HUDEP-2 (cell line): ENCODE data around the gene FADS3.

Source experiments
- DNase-seq, 76 experiments: peaks; one replicate each; lab custom pipeline; 2025; ENCODE audit not compliant: unreplicated experiment in 76 of 76; lab: John Stamatoyannopoulos, UW

The FADS3 gene

GRCh38 chr11:61914471-61915171 is 23.3 kb upstream of the FADS3 start:
- no peak for DNase-seq

- DNase-seq: no peak
Measured at GRCh38 chr11:61913699-61914395, 22.5 kb upstream of the FADS3 start.

- no peak for DNase-seq
Measured at GRCh38 chr11:61912991-61913698, 21.8 kb upstream of the FADS3 start.

- DNase-seq: no peak
Measured at GRCh38 chr11:61912530-61912898, 21.2 kb upstream of the FADS3 start.

- no peak for DNase-seq
Measured at GRCh38 chr11:61911701-61912529, 20.6 kb upstream of the FADS3 start.

GRCh38 chr11:61911128-61911700 is 19.9 kb upstream of the FADS3 start:
- DNase-seq: no peak

GRCh38 chr11:61910187-61911127 is 19.1 kb upstream of the FADS3 start:
- no peak for DNase-seq

- DNase-seq: no peak
Measured at GRCh38 chr11:61908730-61909316, 17.5 kb upstream of the FADS3 start.

- no peak for DNase-seq
Measured at GRCh38 chr11:61907871-61908729, 16.8 kb upstream of the FADS3 start.

- DNase-seq: no peak
Measured at GRCh38 chr11:61907282-61907681, 15.9 kb upstream of the FADS3 start.

- no peak for DNase-seq
Measured at GRCh38 chr11:61906522-61906909, 15.2 kb upstream of the FADS3 start.

- no peak for DNase-seq
Measured at GRCh38 chr11:61905801-61906521, 14.6 kb upstream of the FADS3 start.

GRCh38 chr11:61905067-61905696 is 13.8 kb upstream of the FADS3 start:
- no peak for DNase-seq

GRCh38 chr11:61904539-61905048 is 13.2 kb upstream of the FADS3 start:
- no peak for DNase-seq

- DNase-seq: no peak
Measured at GRCh38 chr11:61903845-61904244, 12.5 kb upstream of the FADS3 start.

GRCh38 chr11:61902313-61902712 is 11.0 kb upstream of the FADS3 start:
- DNase-seq: no peak

GRCh38 chr11:61901397-61901796 is 10.1 kb upstream of the FADS3 start:
- DNase-seq: no peak
